ENCODE data around the gene WDR48.

The WDR48 gene

DNA sequence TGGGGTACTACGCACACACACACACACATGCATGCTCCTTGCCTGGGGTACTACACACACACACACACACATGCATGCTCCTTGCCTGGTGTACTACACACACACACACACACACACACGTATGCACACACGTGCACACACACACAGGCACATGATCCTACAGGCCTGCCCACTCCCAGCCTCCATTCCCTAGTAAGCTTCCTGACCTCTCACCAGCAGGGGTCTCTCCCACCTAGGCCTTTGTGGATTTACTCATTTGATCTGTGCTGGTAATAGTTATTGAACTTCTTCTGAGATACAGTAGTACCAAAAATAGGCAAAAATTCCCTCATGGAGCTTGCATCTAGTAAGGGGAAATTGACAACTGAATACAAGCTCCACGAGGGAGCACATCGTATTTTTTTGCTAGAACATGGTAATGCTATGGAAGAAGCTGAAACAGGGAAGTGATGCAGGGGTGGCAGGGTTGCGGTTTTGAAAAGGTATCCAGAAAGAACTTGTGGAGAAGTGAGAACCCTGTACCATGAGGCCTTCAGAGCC lies 74.8 kb downstream of the WDR48 start:
- Histone ChIP-seq H3K4me1 (ENCODE audit: insufficient read depth, low read length) (peaks cover 8% of the 10 kb centered on the region), H3K4me3 (ENCODE audit: low read depth in 1 of 2, low read length in 2 of 2) (no peak overlapping the region), H3K27me3 (ENCODE audit: control insufficient read depth in 1 of 2, insufficient read depth in 2 of 2, low read length in 2 of 2) (no peaks in the 10 kb centered on the region), H3K27ac (ENCODE audit: low read depth, low read length) (no peak overlapping the region), H3K9ac (ENCODE audit: low read length) (no peak overlapping the region), H3K9me3 (ENCODE audit: low read length) (no peaks in the 10 kb centered on the region), H3K36me3 (ENCODE audit: insufficient read depth, low read length) (no peaks in the 10 kb centered on the region)

DNA sequence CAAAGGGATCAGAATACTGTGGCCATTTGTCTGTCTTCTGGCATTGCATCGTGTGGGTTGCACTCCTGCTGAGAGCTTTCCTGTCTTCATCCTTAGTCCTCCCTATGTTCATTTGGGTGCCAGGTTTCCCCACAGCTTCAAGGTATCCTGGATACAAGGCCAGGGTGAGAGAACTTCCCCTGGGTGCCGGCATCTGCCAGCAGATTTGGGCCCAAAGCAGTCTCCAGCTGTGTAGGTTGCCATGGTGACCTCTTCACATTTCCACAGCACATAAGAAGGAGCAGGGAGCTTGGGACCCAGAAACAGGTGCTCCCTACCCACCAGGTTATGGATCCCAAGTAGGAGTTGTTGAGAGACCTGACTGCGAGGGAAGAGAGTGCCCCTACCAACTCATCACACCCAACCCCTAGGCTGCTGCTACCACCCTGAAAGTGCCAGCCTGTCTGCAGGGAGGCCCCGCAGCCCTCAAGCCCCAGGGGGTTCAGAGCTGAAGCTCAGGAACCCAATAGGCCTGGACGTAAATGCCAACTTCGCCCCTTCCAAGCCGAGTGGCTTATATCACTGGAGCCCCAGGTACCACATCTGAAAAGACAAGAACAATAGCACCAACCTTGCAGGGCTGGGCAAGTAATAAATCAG lies 75.6 kb downstream of the WDR48 start:
- Histone ChIP-seq H3K9me3 (ENCODE audit: low read length) (no peaks in the 10 kb centered on the region), H3K27me3 (ENCODE audit: control insufficient read depth in 1 of 2, insufficient read depth in 2 of 2, low read length in 2 of 2) (no peaks in the 10 kb centered on the region), H3K27ac (ENCODE audit: low read depth, low read length) (no peak overlapping the region), H3K36me3 (ENCODE audit: insufficient read depth, low read length) (no peaks in the 10 kb centered on the region), H3K4me3 (ENCODE audit: low read depth in 1 of 2, low read length in 2 of 2) (no peak overlapping the region), H3K9ac (ENCODE audit: low read length) (no peak overlapping the region), H3K4me1 (ENCODE audit: insufficient read depth, low read length) (peaks cover 8% of the 10 kb centered on the region)

DNA sequence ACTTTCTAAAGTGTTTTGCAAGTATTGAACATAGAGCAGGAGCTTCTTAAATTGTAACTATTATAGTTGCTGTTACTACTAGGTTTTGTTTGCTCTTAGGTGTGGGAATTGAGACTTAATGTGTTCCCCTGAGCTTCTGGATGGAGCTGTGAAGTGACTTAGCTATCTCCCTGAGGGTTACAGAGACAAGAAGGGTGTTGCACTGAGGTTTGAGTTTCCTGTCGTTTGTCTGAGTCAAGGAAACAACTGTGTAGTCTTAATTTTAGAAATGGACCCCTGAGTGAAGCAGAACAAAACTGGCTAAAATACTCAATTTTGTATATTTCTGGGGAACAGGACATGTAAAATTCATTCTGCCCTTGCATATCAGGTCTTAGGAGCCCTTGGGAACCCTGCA lies 76.1 kb downstream of the WDR48 start:
- H3K27ac ChIP-seq (ENCODE audit: low read depth, low read length), result no peak overlapping the region

DNA sequence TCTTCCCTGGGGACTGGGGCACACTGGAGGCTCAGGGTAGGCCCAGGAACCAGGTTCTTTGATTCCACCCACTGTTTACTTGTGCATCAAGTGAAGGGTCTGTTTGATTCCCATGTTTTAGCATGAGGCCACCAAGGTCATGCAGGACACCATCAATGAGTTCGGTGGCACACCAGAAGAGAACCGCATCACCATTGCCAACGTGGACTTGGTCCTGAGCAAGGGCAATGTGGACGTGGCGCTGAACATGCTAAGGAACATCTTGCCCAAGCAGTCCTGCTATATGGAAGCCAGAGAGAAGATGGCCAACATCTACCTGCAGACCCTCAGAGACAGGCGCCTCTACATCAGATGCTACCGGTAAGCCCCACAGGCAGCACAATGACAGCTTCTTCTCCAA lies 77.1 kb downstream of the WDR48 start:
- no peak overlapping the region for H3K27ac ChIP-seq (ENCODE audit: low read depth, low read length)

More for the DNA sequence above, 76.1 kb downstream of the WDR48 start:
- H3K9ac ChIP-seq (ENCODE audit: low read length), result no peak overlapping the region
- peaks cover 4% of the 10 kb centered on the region for H3K36me3 ChIP-seq (ENCODE audit: insufficient read depth, low read length)
- H3K4me1 ChIP-seq (ENCODE audit: insufficient read depth, low read length), result peaks cover 8% of the 10 kb centered on the region
- no peak overlapping the region for H3K4me3 ChIP-seq (ENCODE audit: low read depth in 1 of 2, low read length in 2 of 2)
- H3K27me3 ChIP-seq (ENCODE audit: control insufficient read depth in 1 of 2, insufficient read depth in 2 of 2, low read length in 2 of 2), result no peaks in the 10 kb centered on the region
- no peaks in the 10 kb centered on the region for H3K9me3 ChIP-seq (ENCODE audit: low read length)

GRCh38 chr3:39130026-39130425 lies 78.2 kb downstream of the WDR48 start:
- H3K4me1 ChIP-seq (ENCODE audit: insufficient read depth, low read length), result peaks cover 8% of the 10 kb centered on the region
- no peaks in the 10 kb centered on the region for H3K27me3 ChIP-seq (ENCODE audit: control insufficient read depth in 1 of 2, insufficient read depth in 2 of 2, low read length in 2 of 2)
- H3K9ac ChIP-seq (ENCODE audit: low read length), result no peak overlapping the region
- peaks cover 11% of the 10 kb centered on the region for H3K36me3 ChIP-seq (ENCODE audit: insufficient read depth, low read length)
- H3K9me3 ChIP-seq (ENCODE audit: low read length), result no peaks in the 10 kb centered on the region
- no peak overlapping the region for H3K4me3 ChIP-seq (ENCODE audit: low read depth in 1 of 2, low read length in 2 of 2)
- H3K27ac ChIP-seq (ENCODE audit: low read depth, low read length), result no peak overlapping the region

More for the DNA sequence above, 77.1 kb downstream of the WDR48 start:
- Histone ChIP-seq H3K9ac (ENCODE audit: low read length) (no peak overlapping the region), H3K4me1 (ENCODE audit: insufficient read depth, low read length) (peaks cover 8% of the 10 kb centered on the region), H3K36me3 (ENCODE audit: insufficient read depth, low read length) (peaks cover 4% of the 10 kb centered on the region), H3K27me3 (ENCODE audit: control insufficient read depth in 1 of 2, insufficient read depth in 2 of 2, low read length in 2 of 2) (no peaks in the 10 kb centered on the region), H3K9me3 (ENCODE audit: low read length) (no peaks in the 10 kb centered on the region), H3K4me3 (ENCODE audit: low read depth in 1 of 2, low read length in 2 of 2) (no peak overlapping the region)

DNA sequence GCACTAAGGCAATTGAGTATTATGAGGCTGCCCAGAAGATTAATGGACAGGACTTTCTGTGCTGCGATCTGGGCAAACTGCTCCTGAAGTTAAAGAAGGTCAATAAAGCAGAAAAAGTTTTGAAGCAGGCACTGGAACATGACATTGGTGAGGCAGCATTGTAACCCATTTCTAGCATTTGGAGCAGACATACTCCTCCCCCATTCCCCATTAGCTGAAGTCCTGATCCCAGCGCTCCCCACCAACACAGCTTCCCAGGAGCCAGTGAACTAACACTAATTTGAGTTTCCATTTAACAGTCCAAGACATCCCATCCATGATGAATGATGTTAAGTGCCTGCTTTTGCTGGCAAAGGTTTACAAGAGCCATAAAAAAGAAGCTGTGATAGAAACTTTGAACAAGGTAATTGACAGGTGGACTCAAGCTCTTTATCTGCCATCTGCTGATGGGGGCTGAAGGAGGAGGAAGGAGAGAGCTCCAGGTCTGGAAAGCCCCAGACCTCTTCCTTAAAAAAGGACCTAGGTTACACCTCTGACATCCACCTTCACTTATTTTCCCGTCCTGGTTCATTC lies 79.0 kb downstream of the WDR48 start:
- no peak overlapping the region for H3K27ac ChIP-seq (ENCODE audit: low read depth, low read length)
- no peaks in the 10 kb centered on the region for H3K27me3 ChIP-seq (ENCODE audit: control insufficient read depth in 1 of 2, insufficient read depth in 2 of 2, low read length in 2 of 2)
- H3K36me3 ChIP-seq (ENCODE audit: insufficient read depth, low read length), result peaks cover 11% of the 10 kb centered on the region
- no peak overlapping the region for H3K4me3 ChIP-seq (ENCODE audit: low read depth in 1 of 2, low read length in 2 of 2)
- no peak overlapping the region for H3K9ac ChIP-seq (ENCODE audit: low read length)
- H3K9me3 ChIP-seq (ENCODE audit: low read length), result no peaks in the 10 kb centered on the region
- H3K4me1 ChIP-seq (ENCODE audit: insufficient read depth, low read length), result peaks cover 4% of the 10 kb centered on the region

GRCh38 chr3:39132096-39133092 lies 80.6 kb downstream of the WDR48 start:
- Histone ChIP-seq H3K9me3 (ENCODE audit: low read length) (no peaks in the 10 kb centered on the region), H3K27me3 (ENCODE audit: control insufficient read depth in 1 of 2, insufficient read depth in 2 of 2, low read length in 2 of 2) (no peaks in the 10 kb centered on the region), H3K4me3 (ENCODE audit: low read depth in 1 of 2, low read length in 2 of 2) (no peak overlapping the region), H3K4me1 (ENCODE audit: insufficient read depth, low read length) (no peaks in the 10 kb centered on the region), H3K36me3 (ENCODE audit: insufficient read depth, low read length) (peaks cover 11% of the 10 kb centered on the region), H3K27ac (ENCODE audit: low read depth, low read length) (no peak overlapping the region), H3K9ac (ENCODE audit: low read length) (no peak overlapping the region)

DNA sequence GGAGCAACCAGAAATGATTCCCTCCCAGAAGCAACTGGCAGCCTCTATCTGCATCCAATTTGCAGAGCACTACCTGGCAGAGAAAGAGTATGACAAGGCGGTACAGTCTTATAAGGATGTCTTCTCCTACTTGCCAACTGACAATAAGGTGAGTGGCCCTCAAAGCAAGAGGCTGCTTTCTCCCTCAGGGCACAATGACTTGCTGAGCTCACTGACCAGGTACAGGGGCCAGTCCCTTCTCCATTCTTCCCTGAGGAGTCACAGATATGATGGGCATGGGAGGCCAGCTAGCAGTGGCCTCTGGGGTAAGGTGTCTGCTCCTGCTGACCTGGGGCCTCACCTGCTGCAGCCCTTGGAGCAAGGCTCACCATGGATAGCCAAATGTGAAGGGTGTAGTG lies 81.3 kb downstream of the WDR48 start:
- H3K27ac ChIP-seq (ENCODE audit: low read depth, low read length), result no peak overlapping the region
- no peaks in the 10 kb centered on the region for H3K27me3 ChIP-seq (ENCODE audit: control insufficient read depth in 1 of 2, insufficient read depth in 2 of 2, low read length in 2 of 2)
- no peak overlapping the region for H3K9ac ChIP-seq (ENCODE audit: low read length)
- H3K9me3 ChIP-seq (ENCODE audit: low read length), result no peaks in the 10 kb centered on the region
- no peak overlapping the region for H3K4me3 ChIP-seq (ENCODE audit: low read depth in 1 of 2, low read length in 2 of 2)
- H3K4me1 ChIP-seq (ENCODE audit: insufficient read depth, low read length), result no peaks in the 10 kb centered on the region
- H3K36me3 ChIP-seq (ENCODE audit: insufficient read depth, low read length), result peaks cover 11% of the 10 kb centered on the region

GRCh38 chr3:39133822-39134221 lies 82.0 kb downstream of the WDR48 start:
- no peak overlapping the region for H3K27ac ChIP-seq (ENCODE audit: low read depth, low read length)
- no peaks in the 10 kb centered on the region for H3K9me3 ChIP-seq (ENCODE audit: low read length)
- peaks cover 5% of the 10 kb centered on the region for H3K4me1 ChIP-seq (ENCODE audit: insufficient read depth, low read length)
- H3K4me3 ChIP-seq (ENCODE audit: low read depth in 1 of 2, low read length in 2 of 2), result no peak overlapping the region
- H3K36me3 ChIP-seq (ENCODE audit: insufficient read depth, low read length), result peaks cover 11% of the 10 kb centered on the region
- H3K27me3 ChIP-seq (ENCODE audit: control insufficient read depth in 1 of 2, insufficient read depth in 2 of 2, low read length in 2 of 2), result no peaks in the 10 kb centered on the region
- no peak overlapping the region for H3K9ac ChIP-seq (ENCODE audit: low read length)

GRCh38 chr3:39134305-39134704 lies 82.5 kb downstream of the WDR48 start:
- Histone ChIP-seq H3K36me3 (ENCODE audit: insufficient read depth, low read length) (peaks cover 11% of the 10 kb centered on the region), H3K9ac (ENCODE audit: low read length) (no peak overlapping the region), H3K9me3 (ENCODE audit: low read length) (no peaks in the 10 kb centered on the region), H3K4me1 (ENCODE audit: insufficient read depth, low read length) (peaks cover 8% of the 10 kb centered on the region), H3K4me3 (ENCODE audit: low read depth in 1 of 2, low read length in 2 of 2) (no peak overlapping the region), H3K27ac (ENCODE audit: low read depth, low read length) (no peak overlapping the region), H3K27me3 (ENCODE audit: control insufficient read depth in 1 of 2, insufficient read depth in 2 of 2, low read length in 2 of 2) (no peaks in the 10 kb centered on the region)

DNA sequence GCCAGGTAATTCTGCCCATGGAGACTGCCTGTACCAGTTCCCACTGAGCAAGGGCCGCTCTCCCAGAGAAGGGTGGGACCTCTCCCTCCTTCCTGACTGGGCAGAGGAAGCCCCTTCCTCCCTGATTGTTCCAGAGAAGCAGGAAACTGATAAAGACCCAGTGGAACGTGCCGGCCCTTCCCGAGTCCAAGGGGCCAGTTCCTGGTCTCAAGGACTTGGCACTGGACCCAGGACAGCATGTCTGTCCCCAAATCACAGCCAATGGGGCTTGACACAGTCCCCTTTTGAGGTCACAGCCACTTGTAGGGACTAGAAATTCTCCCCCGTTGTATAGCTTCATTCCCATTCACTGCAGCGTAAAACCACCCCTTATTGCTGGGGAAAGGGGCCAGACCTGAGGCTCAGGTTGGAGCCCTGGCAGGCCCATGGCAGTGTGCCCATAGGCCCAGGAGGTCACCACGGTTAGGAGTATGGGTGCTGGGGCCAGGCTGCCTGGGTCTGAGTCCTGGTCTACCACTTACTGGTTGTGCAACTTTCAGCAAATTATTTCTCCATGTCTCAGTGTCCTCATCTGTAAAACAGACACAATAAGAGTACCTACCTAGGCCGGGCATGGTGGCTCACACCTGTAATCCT lies 83.5 kb downstream of the WDR48 start:
- H3K4me1 ChIP-seq (ENCODE audit: insufficient read depth, low read length), result peaks cover 16% of the 10 kb centered on the region
- no peak overlapping the region for H3K4me3 ChIP-seq (ENCODE audit: low read depth in 1 of 2, low read length in 2 of 2)
- H3K27ac ChIP-seq (ENCODE audit: low read depth, low read length), result no peak overlapping the region
- H3K27me3 ChIP-seq (ENCODE audit: control insufficient read depth in 1 of 2, insufficient read depth in 2 of 2, low read length in 2 of 2), result no peaks in the 10 kb centered on the region
- H3K36me3 ChIP-seq (ENCODE audit: insufficient read depth, low read length), result peaks cover 11% of the 10 kb centered on the region
- no peak overlapping the region for H3K9ac ChIP-seq (ENCODE audit: low read length)
- H3K9me3 ChIP-seq (ENCODE audit: low read length), result no peaks in the 10 kb centered on the region

Data from muscle layer of colon (tissue), 2 donors.